ENCODE results near the gene PHACTR4. TPM values are rescaled to one million over a fixed set of nuclear protein-coding genes. Genes with fewer than 3 reads are reported as not detected.
"Not testable (repeated sequence)": the region's sequence is repeated elsewhere in the genome, so short reads cannot be mapped to it uniquely, and the experiment has no call there.

Gene PHACTR4
- total and polyA plus RNA-seq, 12 donors, result 12.0 to 44.8 (median 23.0) TPM

GRCh38 chr1:28343405-28343804 is 26.1 kb upstream of the PHACTR4 start:
- no peak for TF ChIP-seq CTCF (IDR thresholded peaks at IDR 0.05)
- no peak for TF ChIP-seq POLR2A (IDR thresholded peaks at IDR 0.05)
- no peak overlapping the region for H3K4me3 ChIP-seq
- WGBS, 4 donors, result 92 to 96% (median 93%) methylated on average over 2 of the region's 2 CpGs
- H3K27ac ChIP-seq, result no peak overlapping the region
- H3K36me3 ChIP-seq (replicated peaks in 1 of 2), result no peaks in the 10 kb centered on the region
- intact Hi-C loops (cut with DNase I), result no loop called here
- DNase-seq, result no peak
- H3K4me1 ChIP-seq (replicated peaks in 1 of 2), result no peaks in the 10 kb centered on the region
- no peaks in the 10 kb centered on the region for H3K9me3 ChIP-seq (replicated peaks in 1 of 3)
- no peaks in the 10 kb centered on the region for H3K27me3 ChIP-seq

GRCh38 chr1:28353248-28353810 is 16.2 kb upstream of the PHACTR4 start:
- H3K27ac ChIP-seq; DNase-seq; H3K4me3 ChIP-seq; H3K36me3 ChIP-seq (replicated peaks in 1 of 2); H3K9me3 ChIP-seq (replicated peaks in 1 of 3); H3K27me3 ChIP-seq; H3K4me1 ChIP-seq (replicated peaks in 1 of 2); intact Hi-C loops (cut with DNase I): not testable (repeated sequence)
- 88 to 94% (median 93%) methylated on average over 8 of the region's 8 CpGs for WGBS, 4 donors

GRCh38 chr1:28354121-28354520 is 15.4 kb upstream of the PHACTR4 start:
- Histone ChIP-seq H3K27me3 (no peaks in the 10 kb centered on the region), H3K27ac (no peak overlapping the region), H3K4me3 (no peak overlapping the region), H3K36me3 (replicated peaks in 1 of 2) (no peaks in the 10 kb centered on the region), H3K4me1 (replicated peaks in 1 of 2) (no peaks in the 10 kb centered on the region), H3K9me3 (replicated peaks in 1 of 3) (no peaks in the 10 kb centered on the region)
- intact Hi-C loops (cut with DNase I), result no loop called here
- DNase-seq, result no peak
- TF ChIP-seq CTCF (IDR thresholded peaks at IDR 0.05) (no peak), POLR2A (IDR thresholded peaks at IDR 0.05) (no peak)
- WGBS, 4 donors, result 21 to 35% (median 32%) methylated on average over 3 of the region's 3 CpGs

- intact Hi-C loops (cut with DNase I), result no loop called here
Measured at GRCh38 chr1:28358716-28359115, 10.8 kb upstream of the PHACTR4 start.

More at GRCh38 chr1:28358716-28359115, 10.8 kb upstream of the PHACTR4 start:
- Histone ChIP-seq H3K27ac (no peak overlapping the region), H3K36me3 (replicated peaks in 1 of 2) (no peaks in the 10 kb centered on the region), H3K9me3 (replicated peaks in 1 of 3) (no peaks in the 10 kb centered on the region), H3K4me1 (replicated peaks in 1 of 2) (no peaks in the 10 kb centered on the region), H3K27me3 (no peaks in the 10 kb centered on the region), H3K4me3 (no peak overlapping the region)
- WGBS, 4 donors, result 52 to 74% (median 61%) methylated on average over 3 of the region's 3 CpGs
- TF ChIP-seq POLR2A (IDR thresholded peaks at IDR 0.05), result no peak
- TF ChIP-seq CTCF (IDR thresholded peaks at IDR 0.05), result no peak
- no peak for DNase-seq

All from adrenal gland (tissue), 12 donors.